ENCODE results near the gene FEZ2. TPM values are rescaled to one million over a fixed set of nuclear protein-coding genes. Genes with fewer than 3 reads are reported as not detected.
A peak's percentile ranks its signal among the peaks of the same experiment; 100 is the strongest.

The FEZ2 gene
- total RNA-seq, 1 experiment from 2014 or later: 47.6 TPM

GRCh38 chr2:36567711-36568408, 30.1 kb downstream of the FEZ2 start:
- BruUV-seq (replicated peaks): no TSS peak
- Mint-ChIP-seq H3K27ac (ENCODE audit: unreplicated experiment) (peak overlapping the region; percentile 71), H3K27me3 (ENCODE audit: unreplicated experiment) (no peaks in the 10 kb centered on the region), H3K36me3 (ENCODE audit: insufficient read depth, unreplicated experiment) (peaks cover 10% of the 10 kb centered on the region), H3K9me3 (ENCODE audit: low read depth, unreplicated experiment) (no peaks in the 10 kb centered on the region), H3K4me3 (ENCODE audit: low read depth, unreplicated experiment) (peak overlapping the region; percentile 13), H3K4me1 (ENCODE audit: low read depth, unreplicated experiment) (peaks cover 55% of the 10 kb centered on the region)
- CTCF ChIA-PET: interaction anchor here (0.7 kb wide), 1 partner anchor 254 kb away, joined by 3 read pairs; no protein-coding TSS in a partner anchor
- no peak for DNase-seq
- intact Hi-C loops (cut with micrococcal nuclease; ENCODE audit: unreplicated experiment): loop anchor here (5.0 kb wide), 1 partner anchor 211 kb away; the partner anchor contains the start of gene CRIM1
- TF ChIP-seq CTCF (IDR thresholded peaks at IDR 0.05; ENCODE audit: unreplicated experiment): no peak

- peak overlapping the region; percentile 10 for H3K27ac Mint-ChIP-seq (ENCODE audit: unreplicated experiment)
- no peak for DNase-seq
- CTCF ChIA-PET: interaction anchor here (0.7 kb wide), 1 partner anchor 255 kb away, joined by 3 read pairs; no protein-coding TSS in a partner anchor
- BruUV-seq (replicated peaks): no TSS peak
- H3K9me3 Mint-ChIP-seq (ENCODE audit: low read depth, unreplicated experiment): no peaks in the 10 kb centered on the region
- H3K27me3 Mint-ChIP-seq (ENCODE audit: unreplicated experiment): no peaks in the 10 kb centered on the region
- intact Hi-C loops (cut with micrococcal nuclease; ENCODE audit: unreplicated experiment): loop anchor here (5.0 kb wide), 1 partner anchor 210 kb away; the partner anchor contains the start of gene CRIM1
- TF ChIP-seq CTCF (IDR thresholded peaks at IDR 0.05; ENCODE audit: unreplicated experiment): no peak
- H3K4me3 Mint-ChIP-seq (ENCODE audit: low read depth, unreplicated experiment): no peak overlapping the region
- H3K36me3 Mint-ChIP-seq (ENCODE audit: insufficient read depth, unreplicated experiment): peaks cover 6% of the 10 kb centered on the region
- peaks cover 56% of the 10 kb centered on the region for H3K4me1 Mint-ChIP-seq (ENCODE audit: low read depth, unreplicated experiment)
Measured at GRCh38 chr2:36566887-36567286, 31.1 kb downstream of the FEZ2 start.

GRCh38 chr2:36565712-36566111, 32.3 kb downstream of the FEZ2 start:
- CTCF ChIA-PET: no interaction called here
- Mint-ChIP-seq H3K4me3 (ENCODE audit: low read depth, unreplicated experiment) (no peak overlapping the region), H3K27ac (ENCODE audit: unreplicated experiment) (no peak overlapping the region), H3K4me1 (ENCODE audit: low read depth, unreplicated experiment) (peaks cover 66% of the 10 kb centered on the region), H3K9me3 (ENCODE audit: low read depth, unreplicated experiment) (no peaks in the 10 kb centered on the region), H3K27me3 (ENCODE audit: unreplicated experiment) (no peaks in the 10 kb centered on the region), H3K36me3 (ENCODE audit: insufficient read depth, unreplicated experiment) (peaks cover 13% of the 10 kb centered on the region)
- no TSS peak for BruUV-seq (replicated peaks)
- no peak for TF ChIP-seq CTCF (IDR thresholded peaks at IDR 0.05; ENCODE audit: unreplicated experiment)
- DNase-seq: no peak
- intact Hi-C loops (cut with micrococcal nuclease; ENCODE audit: unreplicated experiment): loop anchor here (5.0 kb wide), 1 partner anchor 208 kb away; the partner anchor contains the start of gene CRIM1

- intact Hi-C loops (cut with micrococcal nuclease; ENCODE audit: unreplicated experiment): loop anchor here (5.0 kb wide), 3 partner anchors 77 to 387 kb away; no protein-coding TSS in a partner anchor
- H3K4me1 Mint-ChIP-seq (ENCODE audit: low read depth, unreplicated experiment): peaks cover 62% of the 10 kb centered on the region
- peaks cover 15% of the 10 kb centered on the region for H3K36me3 Mint-ChIP-seq (ENCODE audit: insufficient read depth, unreplicated experiment)
- no peaks in the 10 kb centered on the region for H3K9me3 Mint-ChIP-seq (ENCODE audit: low read depth, unreplicated experiment)
- no peak overlapping the region for H3K4me3 Mint-ChIP-seq (ENCODE audit: low read depth, unreplicated experiment)
- no peaks in the 10 kb centered on the region for H3K27me3 Mint-ChIP-seq (ENCODE audit: unreplicated experiment)
- CTCF ChIA-PET: no interaction called here
- TF ChIP-seq CTCF (IDR thresholded peaks at IDR 0.05; ENCODE audit: unreplicated experiment): no peak
- no TSS peak for BruUV-seq (replicated peaks)
- DNase-seq: no peak
- peak overlapping the region; percentile 98 for H3K27ac Mint-ChIP-seq (ENCODE audit: unreplicated experiment)
Measured at GRCh38 chr2:36564377-36564930, 33.5 kb downstream of the FEZ2 start.
